Activated CD8-positive, alpha-beta memory T cell treated with anti-CD3 and anti-CD28 coated beads for 4 hours (primary cell): Measurements from ENCODE around the gene STXBP6.
"Not testable (repeated sequence)": the region's sequence is repeated elsewhere in the genome, so short reads cannot be mapped to it uniquely, and the experiment has no call there.

Experiments used
- DNase-seq, 2 donors: peaks; one replicate each; pipeline ENCODE4 v3.0.0-alpha.2; 2020; ENCODE audit warnings: low read depth in 2 of 2

The STXBP6 gene

GRCh38 chr14:24803426-24803825 is 246.5 kb downstream of the STXBP6 start:
- not testable (repeated sequence) for DNase-seq

- DNase-seq, result no peak
Measured at GRCh38 chr14:24802236-24802635, 247.7 kb downstream of the STXBP6 start.

- no peak for DNase-seq
Measured at GRCh38 chr14:24801024-24801423, 248.9 kb downstream of the STXBP6 start.

GRCh38 chr14:24798911-24799462 is 251.0 kb downstream of the STXBP6 start:
- DNase-seq, result no peak

GRCh38 chr14:24795406-24795805 is 254.5 kb downstream of the STXBP6 start:
- DNase-seq, result no peak

- DNase-seq, result no peak
Measured at GRCh38 chr14:24794644-24795305, 255.2 kb downstream of the STXBP6 start.

- DNase-seq, result no peak
Measured at GRCh38 chr14:24790196-24790595, 259.8 kb downstream of the STXBP6 start.

- DNase-seq, result no peak
Measured at GRCh38 chr14:24789378-24789884, 260.5 kb downstream of the STXBP6 start.

- DNase-seq, result no peak
Measured at GRCh38 chr14:24785698-24786097, 264.2 kb downstream of the STXBP6 start.

- DNase-seq, result no peak
Measured at GRCh38 chr14:24784981-24785380, 265.0 kb downstream of the STXBP6 start.

- DNase-seq, result no peak
Measured at GRCh38 chr14:24783791-24784190, 266.2 kb downstream of the STXBP6 start.

- DNase-seq, result no peak
Measured at GRCh38 chr14:24780281-24780680, 269.7 kb downstream of the STXBP6 start.

- DNase-seq, result no peak
Measured at GRCh38 chr14:24777678-24778077, 272.3 kb downstream of the STXBP6 start.

- no peak for DNase-seq
Measured at GRCh38 chr14:24775950-24776349, 274.0 kb downstream of the STXBP6 start.

- no peak for DNase-seq
Measured at GRCh38 chr14:24774187-24774915, 275.6 kb downstream of the STXBP6 start.

- DNase-seq, result not testable (repeated sequence)
Measured at GRCh38 chr14:24773564-24773963, 276.4 kb downstream of the STXBP6 start.

- DNase-seq, result no peak
Measured at GRCh38 chr14:24766434-24766833, 283.5 kb downstream of the STXBP6 start.

GRCh38 chr14:24761141-24761540 is 288.8 kb downstream of the STXBP6 start:
- DNase-seq, result no peak
